Spleen (tissue), 11 donors: ENCODE results near the gene MIEF1. TPM values are rescaled to one million over a fixed set of nuclear protein-coding genes. Genes with fewer than 3 reads are reported as not detected.

Experiments used
- DNase-seq: peaks from one replicate; pipeline ENCODE4 v3.0.0-alpha.2; 2020
- H3K27ac ChIP-seq, 8 donors: fragments of 200-600 bp; sonication (generic) in 7 of 8; 1 replicate in 4 of 8; 2 replicates in 4 of 8; pipeline versions ENCODE4 v1.5.0 to v1.8.0; 2016 to 2021; ENCODE audit warnings: inconsistent platforms in 4 of 8, mild to moderate bottlenecking in 4 of 8, moderate library complexity in 1 of 8
- H3K27me3 ChIP-seq, 7 donors: fragments of 200-600 bp; sonication (generic) in 6 of 7; replicated peaks in 1 of 7; 1 replicate in 4 of 7; 2 replicates in 3 of 7; pipeline versions ENCODE4 v1.5.0 to v1.8.0; 2016 to 2021; ENCODE audit warnings: inconsistent platforms in 3 of 7, mild to moderate bottlenecking in 1 of 7
- H3K36me3 ChIP-seq, 6 donors: fragments of 200-600 bp; sonication (generic) in 5 of 6; 1 replicate in 4 of 6; 2 replicates in 2 of 6; pipeline versions ENCODE4 v1.5.0 to v1.8.0; 2016 to 2021; ENCODE audit warnings: inconsistent platforms in 2 of 6
- H3K4me1 ChIP-seq, 6 donors: fragments of 200-600 bp; sonication (generic) in 5 of 6; 1 replicate in 3 of 6; 2 replicates in 3 of 6; pipeline versions ENCODE4 v1.5.0 to v1.8.0; 2016 to 2021; ENCODE audit warnings: inconsistent platforms in 3 of 6
- H3K4me3 ChIP-seq, 8 donors: fragments of 200-600 bp; sonication (generic) in 7 of 8; 1 replicate in 4 of 8; 2 replicates in 4 of 8; pipeline versions ENCODE4 v1.5.0 to v1.8.0; 2016 to 2021; ENCODE audit warnings: inconsistent platforms in 4 of 8, mild to moderate bottlenecking in 4 of 8, moderate library complexity in 2 of 8
- H3K9me3 ChIP-seq, 8 donors: fragments of 200-600 bp; sonication (generic) in 7 of 8; 1 replicate in 4 of 8; 2 replicates in 4 of 8; pipeline versions ENCODE4 v1.5.0 to v1.8.0; 2016 to 2021; ENCODE audit warnings: inconsistent platforms in 4 of 8
- POLR2A ChIP-seq, 3 donors: fragments of 450-650 bp; IDR thresholded peaks; one replicate each; pipeline ENCODE4 v1.5.1; 2017; ENCODE audit warnings: antibody characterized with exemption in 3 of 3, mild to moderate bottlenecking in 1 of 3
- POLR2AphosphoS5 ChIP-seq, 3 donors: sonication (generic); formaldehyde crosslinking; IDR thresholded peaks; one replicate each; pipeline ENCODE4 v1.5.1; 2017; ENCODE audit warnings: antibody characterized with exemption in 3 of 3
- WGBS, 5 donors: extraction: QIAGEN DNeasy Blood & Tissue Kit in 3 of 5; methylation state at CpG; one replicate each; pipeline versions ENCODE4 v1.1.5 to v1.1.7; 2013 to 2018; 5-methylcytosine and 5-hydroxymethylcytosine counted together
- intact Hi-C: fragments of 100-400 bp; cut with DNase I; formaldehyde crosslinking; loops from one replicate; pipeline ENCODE4 v1.15.0; 2023; ENCODE audit warnings: low total_unique reads
- polyA plus RNA-seq, 3 donors: library from polyadenylated mRNA; stranded (reverse); fragments of 200-250 nt; gene quantifications; one replicate each; pipeline ENCODE4 v1.2.1, GENCODE V29; 2013
- total RNA-seq, 7 donors: library from RNA; depleted of rRNA in 3 of 7; stranded (reverse); fragments of >200 nt in 3 of 7; fragmentation: NEBNext Ultra II Directional in 4 of 7; extraction: Animal tissue kit (Norgen Biotek cat#: 25700) in 4 of 7; gene quantifications; one replicate each; pipeline versions ENCODE4 v1.1.0 to v1.2.1, GENCODE V29; 2016 to 2021
- TF ChIP-seq, protein P1 (sequence below), 11 experiments: fragments of 200-600 bp in 7 of 11; fragments of 450-650 bp in 4 of 11; sonication (generic) in 4 of 11; IDR thresholded peaks in 8 of 11; conservative IDR thresholded peaks in 3 of 11; 1 replicate in 7 of 11; 2 replicates in 4 of 11; pipeline versions ENCODE4 v1.4.0 to v1.8.0; 2016 to 2021; ENCODE audit warnings: antibody characterized with exemption in 11 of 11, inconsistent platforms in 4 of 11, mild to moderate bottlenecking in 1 of 11
- donor health status: healthy with polysubstance abuse.
- donor health status: DM: no; HTN: no; CAD: no; lungs with moderate emphysema.
- donor health status: DM: no; HTN: no; CAD: no.
- donor health status: Bipolar disorder and iron deficiency.
- donor health status: healthy.
- donor health status: DM: no; HTN: no; CAD: no.
- donor health status: DM: yes; HTN: yes; CAD: no.

MIEF1 gene
- total and polyA plus RNA-seq, 10 donors = 5.8 to 31.4 (median 25.9) TPM

DNA sequence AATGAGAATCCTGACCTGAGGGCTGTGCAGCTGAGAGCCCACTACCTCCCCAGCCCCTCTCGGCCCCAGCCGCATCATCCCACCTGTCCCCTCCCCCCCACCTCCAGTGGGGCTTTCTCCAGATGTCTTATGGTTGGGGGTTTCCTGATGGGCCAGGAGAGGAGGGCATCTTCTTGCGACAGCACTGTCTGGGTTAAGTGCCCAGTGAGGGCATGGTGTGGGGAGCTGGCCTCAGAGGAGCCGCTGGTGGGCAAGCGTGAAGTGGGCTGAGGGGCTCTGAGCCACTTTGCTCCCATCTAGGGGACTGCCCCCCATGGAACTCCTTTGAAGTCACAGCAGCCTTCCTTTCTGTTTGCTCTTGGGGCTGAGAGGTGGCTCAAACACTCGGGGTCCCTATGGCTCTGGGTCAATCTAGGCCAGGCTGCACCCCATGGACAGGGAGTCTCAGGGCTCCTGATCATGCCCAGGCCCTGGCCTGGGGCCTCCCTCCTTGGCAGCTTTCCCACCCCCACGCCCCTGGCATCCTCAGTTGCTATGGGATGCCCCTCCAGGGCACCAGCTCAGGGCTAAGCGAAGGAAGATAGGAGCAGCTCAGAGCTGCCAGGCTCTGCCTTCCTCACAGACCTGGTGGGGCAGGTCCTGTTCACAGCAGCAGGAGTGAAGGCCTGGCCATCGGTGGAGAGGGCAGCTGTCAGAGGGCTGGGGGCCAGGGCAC lies 11.0 kb upstream of the MIEF1 start:
- no peaks in the 10 kb centered on the region for H3K9me3 ChIP-seq
- intact Hi-C loops = loop anchor here (5.0 to 10.0 kb wide), 2 partner anchors 36 to 86 kb away; no protein-coding TSS in a partner anchor
- no peak for DNase-seq
- H3K27me3 ChIP-seq = no peaks in the 10 kb centered on the region
- TF ChIP-seq POLR2A (IDR thresholded peaks at IDR 0.05) (no peak), POLR2AphosphoS5 (IDR thresholded peaks at IDR 0.05) (no peak)
- TF ChIP-seq, protein P1, sequence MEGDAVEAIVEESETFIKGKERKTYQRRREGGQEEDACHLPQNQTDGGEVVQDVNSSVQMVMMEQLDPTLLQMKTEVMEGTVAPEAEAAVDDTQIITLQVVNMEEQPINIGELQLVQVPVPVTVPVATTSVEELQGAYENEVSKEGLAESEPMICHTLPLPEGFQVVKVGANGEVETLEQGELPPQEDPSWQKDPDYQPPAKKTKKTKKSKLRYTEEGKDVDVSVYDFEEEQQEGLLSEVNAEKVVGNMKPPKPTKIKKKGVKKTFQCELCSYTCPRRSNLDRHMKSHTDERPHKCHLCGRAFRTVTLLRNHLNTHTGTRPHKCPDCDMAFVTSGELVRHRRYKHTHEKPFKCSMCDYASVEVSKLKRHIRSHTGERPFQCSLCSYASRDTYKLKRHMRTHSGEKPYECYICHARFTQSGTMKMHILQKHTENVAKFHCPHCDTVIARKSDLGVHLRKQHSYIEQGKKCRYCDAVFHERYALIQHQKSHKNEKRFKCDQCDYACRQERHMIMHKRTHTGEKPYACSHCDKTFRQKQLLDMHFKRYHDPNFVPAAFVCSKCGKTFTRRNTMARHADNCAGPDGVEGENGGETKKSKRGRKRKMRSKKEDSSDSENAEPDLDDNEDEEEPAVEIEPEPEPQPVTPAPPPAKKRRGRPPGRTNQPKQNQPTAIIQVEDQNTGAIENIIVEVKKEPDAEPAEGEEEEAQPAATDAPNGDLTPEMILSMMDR (IDR thresholded peaks at IDR 0.05 in 8 of 11, conservative IDR thresholded peaks at IDR 0.05 in 3 of 11) = no peak
- 76 to 92% (median 85%) methylated on average over 7 to 9 of the region's 9 CpGs for WGBS, 5 donors
- H3K27ac ChIP-seq = no peak overlapping the region
- H3K4me1 ChIP-seq = peaks cover 6 to 46% (median 16%) of the 10 kb centered on the region in 6 donors
- H3K36me3 ChIP-seq = peaks cover 0 to 19% (median 4%) of the 10 kb centered on the region in 6 donors
- no peak overlapping the region for H3K4me3 ChIP-seq

DNA sequence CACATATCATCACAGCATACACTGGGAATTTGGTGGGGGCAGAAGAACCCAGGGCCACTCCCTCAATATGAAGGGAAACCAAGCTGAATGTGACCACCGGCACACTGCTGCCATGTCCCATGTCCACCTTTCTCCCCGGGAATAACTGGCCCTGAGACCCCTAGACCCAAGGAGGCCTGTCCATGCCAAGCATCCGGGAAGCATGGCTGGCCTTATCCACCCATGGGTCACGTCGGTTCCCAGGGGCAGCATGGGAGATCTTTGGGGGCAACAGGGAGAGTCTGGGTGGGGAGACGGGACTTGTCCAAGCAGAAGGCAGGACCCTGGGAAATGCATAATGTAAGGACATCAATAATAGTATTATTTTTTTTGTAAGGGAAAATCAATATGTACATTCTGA lies 10.4 kb upstream of the MIEF1 start:
- Histone ChIP-seq H3K4me1 (peaks cover 6 to 52% (median 21%) of the 10 kb centered on the region in 6 donors), H3K36me3 (peaks cover 0 to 19% (median 4%) of the 10 kb centered on the region in 6 donors), H3K27me3 (no peaks in the 10 kb centered on the region), H3K9me3 (no peaks in the 10 kb centered on the region), H3K4me3 (no peak overlapping the region), H3K27ac (no peak overlapping the region)
- 81 to 93% (median 89%) methylated on average over 5 to 6 of the region's 6 CpGs for WGBS, 5 donors
- intact Hi-C loops = loop anchor here (5.0 to 10.0 kb wide), 2 partner anchors 36 to 87 kb away; no protein-coding TSS in a partner anchor
- DNase-seq = no peak
- TF ChIP-seq POLR2AphosphoS5 (IDR thresholded peaks at IDR 0.05) = no peak
- TF ChIP-seq, protein P1 (IDR thresholded peaks at IDR 0.05 in 8 of 11, conservative IDR thresholded peaks at IDR 0.05 in 3 of 11) = no peak
- TF ChIP-seq POLR2A (IDR thresholded peaks at IDR 0.05) = no peak

DNA sequence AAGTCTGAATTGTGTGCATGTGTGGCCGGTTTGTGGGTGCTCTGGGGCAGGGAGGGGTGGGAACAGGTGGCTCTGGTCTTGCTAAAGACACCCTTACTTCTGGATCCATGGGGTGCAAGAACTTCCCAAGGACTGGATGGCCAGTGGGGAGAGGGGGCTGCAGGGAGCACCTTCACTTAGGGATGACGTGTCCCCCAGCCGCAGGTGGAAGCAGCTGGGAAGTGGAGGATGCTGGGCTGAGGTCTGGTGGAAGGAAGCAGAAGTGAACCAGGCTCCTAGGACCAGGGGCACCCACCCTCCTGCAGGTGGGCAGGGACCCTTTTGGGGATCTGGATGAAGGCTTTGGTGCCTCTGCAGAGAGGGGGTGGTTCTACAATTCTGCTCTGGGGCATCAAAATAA lies 9.9 kb upstream of the MIEF1 start:
- TF ChIP-seq, protein P1 (IDR thresholded peaks at IDR 0.05 in 8 of 11, conservative IDR thresholded peaks at IDR 0.05 in 3 of 11) = no peak
- no peak for TF ChIP-seq POLR2A (IDR thresholded peaks at IDR 0.05)
- no peak for TF ChIP-seq POLR2AphosphoS5 (IDR thresholded peaks at IDR 0.05)
- peaks cover 6 to 54% (median 22%) of the 10 kb centered on the region in 6 donors for H3K4me1 ChIP-seq
- 63 to 73% (median 69%) methylated on average over 3 of the region's 3 CpGs for WGBS, 5 donors
- H3K9me3 ChIP-seq = no peaks in the 10 kb centered on the region
- intact Hi-C loops = loop anchor here (5.0 to 10.0 kb wide), 2 partner anchors 35 to 87 kb away; no protein-coding TSS in a partner anchor
- DNase-seq = no peak
- peaks cover 0 to 17% (median 4%) of the 10 kb centered on the region in 6 donors for H3K36me3 ChIP-seq
- no peak overlapping the region for H3K27ac ChIP-seq
- no peaks in the 10 kb centered on the region for H3K27me3 ChIP-seq
- no peak overlapping the region for H3K4me3 ChIP-seq

DNA sequence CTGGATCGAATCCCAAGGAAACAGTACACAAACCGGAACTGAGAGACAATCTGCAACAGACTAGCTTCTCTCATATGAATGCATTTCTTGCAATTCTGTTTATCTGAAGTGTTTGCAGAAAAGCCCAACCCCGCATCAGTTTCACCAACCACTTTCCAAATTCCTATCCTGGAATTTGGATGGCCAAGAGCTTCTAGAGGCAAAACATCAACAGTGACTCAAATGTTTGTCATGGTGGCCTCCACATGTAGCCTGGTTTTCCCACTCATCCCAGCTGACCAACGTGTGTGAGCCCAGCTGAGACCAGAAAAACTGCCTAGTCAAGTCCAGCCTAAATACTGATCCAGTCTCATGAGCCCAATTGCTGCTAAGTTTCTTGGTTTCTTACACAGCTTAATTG lies 8.3 kb upstream of the MIEF1 start:
- TF ChIP-seq POLR2AphosphoS5 (IDR thresholded peaks at IDR 0.05) = no peak
- TF ChIP-seq, protein P1 (IDR thresholded peaks at IDR 0.05 in 8 of 11, conservative IDR thresholded peaks at IDR 0.05 in 3 of 11) = no peak
- no peak for TF ChIP-seq POLR2A (IDR thresholded peaks at IDR 0.05)
- H3K4me3 ChIP-seq = no peak overlapping the region
- 65 to 92% (median 82%) methylated on average over 4 of the region's 4 CpGs for WGBS, 5 donors
- peaks cover 0 to 2% (median 0%) of the 10 kb centered on the region in 6 donors for H3K36me3 ChIP-seq
- no peaks in the 10 kb centered on the region for H3K27me3 ChIP-seq
- intact Hi-C loops = loop anchor here (5.0 to 10.0 kb wide), 2 partner anchors 34 to 89 kb away; no protein-coding TSS in a partner anchor
- H3K27ac ChIP-seq = no peak overlapping the region
- no peak for DNase-seq
- no peaks in the 10 kb centered on the region for H3K9me3 ChIP-seq
- H3K4me1 ChIP-seq = peaks cover 6 to 58% (median 22%) of the 10 kb centered on the region in 6 donors
